Right atrium auricular region (tissue), 2 donors: ENCODE data around the gene RET. TPM values are rescaled to one million over a fixed set of nuclear protein-coding genes. Genes with fewer than 3 reads are reported as not detected.
"Not testable (repeated sequence)": the region's sequence is repeated elsewhere in the genome, so short reads cannot be mapped to it uniquely, and the experiment has no call there.

ENCODE experiments used
- DNase-seq: peaks from one replicate; pipeline ENCODE4 v3.0.0-alpha.2; 2019; ENCODE audit warnings: low spot score
- H3K27ac ChIP-seq, 2 donors: fragments of 200-600 bp; sonication (generic); 1 replicate in 1 of 2; 2 replicates in 1 of 2; pipeline ENCODE4 v1.5.1; 2016 to 2019
- H3K27me3 ChIP-seq, 2 donors: fragments of 200-600 bp; sonication (generic); one replicate each; pipeline versions ENCODE4 v1.5.1 to v1.6.0; 2017 to 2019
- H3K36me3 ChIP-seq: fragments of 200-600 bp; sonication (generic); one replicate; pipeline ENCODE4 v1.5.1; 2016
- H3K4me1 ChIP-seq, 2 donors: fragments of 200-600 bp; sonication (generic); one replicate each; pipeline versions ENCODE4 v1.5.1 to v1.6.0; 2017 to 2019
- H3K4me3 ChIP-seq, 2 donors: fragments of 200-600 bp; sonication (generic); 1 replicate in 1 of 2; 2 replicates in 1 of 2; pipeline ENCODE4 v1.5.1; 2017 to 2019; ENCODE audit warnings: mild to moderate bottlenecking in 1 of 2, moderate library complexity in 1 of 2
- H3K9me3 ChIP-seq, 2 donors: fragments of 200-600 bp; sonication (generic); one replicate each; pipeline ENCODE4 v1.5.1; 2019
- total RNA-seq, 2 donors: library from RNA; depleted of rRNA; stranded (reverse); fragments of >200 nt; gene quantifications; one replicate each; pipeline ENCODE4 v1.1.0, GENCODE V29; 2016
- TF ChIP-seq, protein P1 (sequence below), 2 donors: fragments of 200-600 bp; sonication (generic); IDR thresholded peaks; one replicate each; pipeline ENCODE4 v1.5.1; 2019; ENCODE audit warnings: antibody characterized with exemption in 2 of 2

Gene RET
- total RNA-seq, 2 donors from 2014 or later = 0.12 to 0.44 TPM

- Histone ChIP-seq H3K4me3 (no peak overlapping the region), H3K27me3 (no peaks in the 10 kb centered on the region), H3K27ac (no peak overlapping the region), H3K9me3 (no peaks in the 10 kb centered on the region), H3K36me3 (no peaks in the 10 kb centered on the region), H3K4me1 (no peaks in the 10 kb centered on the region)
- TF ChIP-seq, protein P1, sequence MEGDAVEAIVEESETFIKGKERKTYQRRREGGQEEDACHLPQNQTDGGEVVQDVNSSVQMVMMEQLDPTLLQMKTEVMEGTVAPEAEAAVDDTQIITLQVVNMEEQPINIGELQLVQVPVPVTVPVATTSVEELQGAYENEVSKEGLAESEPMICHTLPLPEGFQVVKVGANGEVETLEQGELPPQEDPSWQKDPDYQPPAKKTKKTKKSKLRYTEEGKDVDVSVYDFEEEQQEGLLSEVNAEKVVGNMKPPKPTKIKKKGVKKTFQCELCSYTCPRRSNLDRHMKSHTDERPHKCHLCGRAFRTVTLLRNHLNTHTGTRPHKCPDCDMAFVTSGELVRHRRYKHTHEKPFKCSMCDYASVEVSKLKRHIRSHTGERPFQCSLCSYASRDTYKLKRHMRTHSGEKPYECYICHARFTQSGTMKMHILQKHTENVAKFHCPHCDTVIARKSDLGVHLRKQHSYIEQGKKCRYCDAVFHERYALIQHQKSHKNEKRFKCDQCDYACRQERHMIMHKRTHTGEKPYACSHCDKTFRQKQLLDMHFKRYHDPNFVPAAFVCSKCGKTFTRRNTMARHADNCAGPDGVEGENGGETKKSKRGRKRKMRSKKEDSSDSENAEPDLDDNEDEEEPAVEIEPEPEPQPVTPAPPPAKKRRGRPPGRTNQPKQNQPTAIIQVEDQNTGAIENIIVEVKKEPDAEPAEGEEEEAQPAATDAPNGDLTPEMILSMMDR (IDR thresholded peaks at IDR 0.05) = no peak
- DNase-seq = no peak
Measured at GRCh38 chr10:43094085-43094484, 17.2 kb downstream of the RET start.

GRCh38 chr10:43099339-43099738 lies 22.5 kb downstream of the RET start:
- not testable (repeated sequence) for H3K4me1 ChIP-seq, H3K27me3 ChIP-seq

GRCh38 chr10:43099928-43100327 lies 23.1 kb downstream of the RET start:
- Histone ChIP-seq H3K9me3 (no peaks in the 10 kb centered on the region), H3K27me3 (no peaks in the 10 kb centered on the region), H3K4me3 (no peak overlapping the region), H3K4me1 (peaks cover 0 to 6% of the 10 kb centered on the region in 2 donors), H3K27ac (no peak overlapping the region), H3K36me3 (no peaks in the 10 kb centered on the region)
- no peak for DNase-seq
- TF ChIP-seq, protein P1 (IDR thresholded peaks at IDR 0.05) = no peak

More at GRCh38 chr10:43099339-43099738, 22.5 kb downstream of the RET start:
- not testable (repeated sequence) for H3K4me3 ChIP-seq, H3K27ac ChIP-seq, H3K36me3 ChIP-seq, DNase-seq, H3K9me3 ChIP-seq

GRCh38 chr10:43100366-43100765 lies 23.5 kb downstream of the RET start:
- no peaks in the 10 kb centered on the region for H3K36me3 ChIP-seq
- no peak for DNase-seq
- TF ChIP-seq, protein P1 (IDR thresholded peaks at IDR 0.05) = no peak
- no peak overlapping the region for H3K4me3 ChIP-seq
- no peak overlapping the region for H3K27ac ChIP-seq
- no peaks in the 10 kb centered on the region for H3K27me3 ChIP-seq
- peaks cover 0 to 10% of the 10 kb centered on the region in 2 donors for H3K4me1 ChIP-seq
- H3K9me3 ChIP-seq = no peaks in the 10 kb centered on the region

DNA sequence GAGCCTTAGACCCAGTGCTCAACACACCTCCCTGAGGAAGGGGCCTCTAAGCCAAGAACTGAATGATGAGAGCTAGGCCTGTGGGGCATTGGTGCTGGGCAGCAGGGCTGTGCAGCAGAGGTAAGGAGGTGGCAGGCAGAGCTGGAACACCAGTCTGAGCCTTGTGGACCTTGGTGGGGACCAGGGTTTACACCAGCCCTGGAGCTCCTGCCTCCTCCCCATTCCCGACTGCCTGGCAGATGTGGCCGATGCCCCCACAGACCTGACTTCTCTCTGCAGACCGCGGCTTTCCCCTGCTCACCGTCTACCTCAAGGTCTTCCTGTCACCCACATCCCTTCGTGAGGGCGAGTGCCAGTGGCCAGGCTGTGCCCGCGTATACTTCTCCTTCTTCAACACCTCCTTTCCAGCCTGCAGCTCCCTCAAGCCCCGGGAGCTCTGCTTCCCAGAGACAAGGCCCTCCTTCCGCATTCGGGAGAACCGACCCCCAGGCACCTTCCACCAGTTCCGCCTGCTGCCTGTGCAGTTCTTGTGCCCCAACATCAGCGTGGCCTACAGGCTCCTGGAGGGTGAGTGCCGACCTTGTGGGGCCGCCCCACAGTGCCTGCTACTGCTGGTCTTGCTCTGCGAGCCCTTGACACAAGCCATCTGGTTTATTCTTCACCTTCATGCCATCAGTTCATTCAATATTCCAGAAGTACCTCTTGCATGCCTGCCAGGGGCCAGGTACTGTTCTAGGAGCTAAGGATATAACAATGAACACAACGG lies 25.4 kb downstream of the RET start:
- H3K9me3 ChIP-seq = no peaks in the 10 kb centered on the region

More for the DNA sequence above, 25.4 kb downstream of the RET start:
- H3K4me3 ChIP-seq = no peak overlapping the region
- H3K4me1 ChIP-seq = peaks cover 0 to 16% of the 10 kb centered on the region in 2 donors
- TF ChIP-seq, protein P1 (IDR thresholded peaks at IDR 0.05) = no peak
- H3K27me3 ChIP-seq = no peaks in the 10 kb centered on the region
- no peaks in the 10 kb centered on the region for H3K36me3 ChIP-seq
- H3K27ac ChIP-seq = no peak overlapping the region
- no peak for DNase-seq
